Panc1 (cell line): ENCODE data around the gene GAPT. TPM values are rescaled to one million over a fixed set of nuclear protein-coding genes. Genes with fewer than 3 reads are reported as not detected.

Source experiments
- ATAC-seq: fragments of 200-7000 bp; cut with Tn5 transposase; 2 replicates; pipeline ENCODE4 v1.9.1; 2020; ENCODE audit warnings: mild to moderate bottlenecking, moderate library complexity
- BruUV-seq: library from RNA; stranded (reverse); fragments of 400-500 nt; replicated peaks from 2 replicates; lab custom pipeline; 2021; lab: Mats Ljungman, UMichigan
- CTCF ChIA-PET: fragments of 300-600 bp; sonication (Branson Sonifier 250); formaldehyde crosslinking; loops from one replicate; lab custom pipeline; 2022; ENCODE audit warnings: antibody characterized with exemption; lab: Charles Lee
- POLR2A ChIA-PET: fragments of 300-600 bp; sonication (Branson Sonifier 250); formaldehyde crosslinking; loops from one replicate; lab custom pipeline; 2022; ENCODE audit warnings: antibody characterized with exemption; lab: Charles Lee
- DNase-seq: peaks from one replicate; pipeline ENCODE4 v3.0.0-alpha.2; 2010; ENCODE audit warnings: low read depth, low spot score
- H3K27ac ChIP-seq: 2 replicates; pipeline ENCODE4 v1.5.1; 2011; ENCODE audit warnings: mild to moderate bottlenecking, low read length, inconsistent platforms
- H3K27me3 ChIP-seq: fragments of 200-500 bp; sonication (Bioruptor generic); 2 replicates; pipeline ENCODE4 v1.6.0; 2014; ENCODE audit warnings: low read length, inconsistent platforms; ENCODE audit not compliant: control insufficient read depth, insufficient read depth
- H3K36me3 ChIP-seq: fragments of 200-500 bp; sonication (Bioruptor generic); 2 replicates; pipeline ENCODE4 v1.5.1; 2014; ENCODE audit warnings: inconsistent platforms, mild to moderate bottlenecking, low read length, moderate library complexity; ENCODE audit not compliant: control insufficient read depth, insufficient read depth
- H3K4me1 ChIP-seq: 2 replicates; pipeline ENCODE4 v1.5.1; 2011; ENCODE audit warnings: inconsistent platforms, mild to moderate bottlenecking, low read length, moderate library complexity; ENCODE audit not compliant: control insufficient read depth, insufficient read depth
- H3K4me3 ChIP-seq, 2 experiments: 2 replicates each; pipeline ENCODE4 v1.5.1; 2011 to 2012; ENCODE audit warnings: low read depth in 2 of 2, low read length in 2 of 2, mild to moderate bottlenecking in 2 of 2, inconsistent platforms in 1 of 2, moderate library complexity in 1 of 2
- H3K9me3 ChIP-seq: fragments of 200-500 bp; sonication (Bioruptor generic); 2 replicates; pipeline ENCODE4 v1.5.1; 2014; ENCODE audit warnings: low read depth, mild to moderate bottlenecking, inconsistent platforms, low read length, moderate library complexity; ENCODE audit not compliant: control insufficient read depth, insufficient read depth
- POLR2AphosphoS5 ChIP-seq: IDR thresholded peaks from 2 replicates; pipeline ENCODE4 v1.6.1; 2012; ENCODE audit warnings: mild to moderate bottlenecking, low read depth, low read length, moderate library complexity
- REST ChIP-seq, 2 experiments: IDR thresholded peaks; 2 replicates each; pipeline ENCODE4 v1.6.1; 2011 to 2012; ENCODE audit warnings: low read depth in 2 of 2, control low read depth in 1 of 2, low read length in 1 of 2, mild to moderate bottlenecking in 1 of 2, moderate library complexity in 1 of 2; ENCODE audit not compliant: insufficient read depth in 1 of 2
- SIN3A ChIP-seq: IDR thresholded peaks from 2 replicates; pipeline ENCODE4 v1.6.1; 2012; ENCODE audit warnings: low read depth, mild to moderate bottlenecking, low read length, moderate library complexity, borderline replicate concordance; ENCODE audit not compliant: insufficient read depth
- TCF7L2 ChIP-seq: IDR thresholded peaks from 2 replicates; pipeline ENCODE4 v1.6.1; 2011; ENCODE audit warnings: mild to moderate bottlenecking, low read depth, low read length, inconsistent platforms
- in situ Hi-C: cut with HindIII; loops from 2 replicates; pipeline ENCODE4 v1.10.0; 2016; ENCODE audit warnings: low sequenced_read_pairs, low pct_unique_long_range_greater_than_20kb
- intact Hi-C: fragments of 100-400 bp; cut with micrococcal nuclease; formaldehyde crosslinking; loops from one replicate; pipeline ENCODE4 v1.10.0; 2022; ENCODE audit not compliant: unreplicated experiment
- total RNA-seq: library from RNA; stranded (reverse); gene quantifications from one replicate; pipeline ENCODE4 v1.2.1, GENCODE V29; 2021; ENCODE audit not compliant: unreplicated experiment
- TF ChIP-seq, protein P1 (sequence below): fragments of 450-650 bp; IDR thresholded peaks from 2 replicates; pipeline ENCODE4 v1.5.1; 2017; ENCODE audit warnings: mild to moderate bottlenecking

Gene GAPT
- total RNA-seq, 1 experiment from 2014 or later = not detected

GRCh38 chr5:58460732-58461286, 30.4 kb upstream of the GAPT start:
- H3K4me1 ChIP-seq = peaks cover 24% of the 10 kb centered on the region
- intact Hi-C loops = loop anchor here (1.0 kb wide), 4 partner anchors 573 to 1163 kb away; no protein-coding TSS in a partner anchor
- in situ Hi-C loops = loop anchor here (25.0 kb wide), 1 partner anchor 974 kb away; the partner anchor contains the start of gene ACTBL2
- BruUV-seq = no TSS peak
- no peaks in the 10 kb centered on the region for H3K27me3 ChIP-seq
- H3K27ac ChIP-seq = peak overlapping the region; percentile 97
- H3K36me3 ChIP-seq = peaks cover 31% of the 10 kb centered on the region
- CTCF ChIA-PET = interaction anchor here (0.6 to 2.2 kb wide), 7 partner anchors 85 to 1180 kb away, joined by 3 to 10 read pairs (median 5); no protein-coding TSS in a partner anchor
- DNase-seq = peak; percentile 72
- peak overlapping the region; percentile 87 to 91 for H3K4me3 ChIP-seq
- POLR2A ChIA-PET = no interaction called here
- TF ChIP-seq, protein P1, sequence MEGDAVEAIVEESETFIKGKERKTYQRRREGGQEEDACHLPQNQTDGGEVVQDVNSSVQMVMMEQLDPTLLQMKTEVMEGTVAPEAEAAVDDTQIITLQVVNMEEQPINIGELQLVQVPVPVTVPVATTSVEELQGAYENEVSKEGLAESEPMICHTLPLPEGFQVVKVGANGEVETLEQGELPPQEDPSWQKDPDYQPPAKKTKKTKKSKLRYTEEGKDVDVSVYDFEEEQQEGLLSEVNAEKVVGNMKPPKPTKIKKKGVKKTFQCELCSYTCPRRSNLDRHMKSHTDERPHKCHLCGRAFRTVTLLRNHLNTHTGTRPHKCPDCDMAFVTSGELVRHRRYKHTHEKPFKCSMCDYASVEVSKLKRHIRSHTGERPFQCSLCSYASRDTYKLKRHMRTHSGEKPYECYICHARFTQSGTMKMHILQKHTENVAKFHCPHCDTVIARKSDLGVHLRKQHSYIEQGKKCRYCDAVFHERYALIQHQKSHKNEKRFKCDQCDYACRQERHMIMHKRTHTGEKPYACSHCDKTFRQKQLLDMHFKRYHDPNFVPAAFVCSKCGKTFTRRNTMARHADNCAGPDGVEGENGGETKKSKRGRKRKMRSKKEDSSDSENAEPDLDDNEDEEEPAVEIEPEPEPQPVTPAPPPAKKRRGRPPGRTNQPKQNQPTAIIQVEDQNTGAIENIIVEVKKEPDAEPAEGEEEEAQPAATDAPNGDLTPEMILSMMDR = peak; percentile 84
- TF ChIP-seq POLR2AphosphoS5 (peak; percentile 40; the same call in 1 of the 2 replicates), TCF7L2 (no peak)
- ATAC-seq = peak; percentile 72
- H3K9me3 ChIP-seq = no peaks in the 10 kb centered on the region

DNA sequence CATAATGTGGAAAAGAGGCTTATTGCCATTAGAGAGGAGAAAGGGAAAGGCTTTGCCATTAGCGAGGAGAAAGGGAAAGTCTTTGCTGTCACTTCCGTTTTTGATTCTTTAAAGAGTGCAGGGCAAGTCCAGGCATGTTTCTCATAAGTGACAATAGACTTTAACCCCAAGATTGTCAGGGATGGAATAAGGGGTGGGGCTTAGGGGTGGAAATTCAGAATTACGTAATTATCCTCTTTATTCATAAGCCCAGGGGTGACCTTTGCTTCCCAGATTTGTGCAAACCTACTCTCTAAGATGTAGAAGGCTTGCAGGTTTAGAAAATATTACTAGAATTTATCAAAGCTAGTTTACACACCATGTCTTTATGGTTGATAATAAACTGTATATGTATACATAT, 29.1 kb upstream of the GAPT start:
- Histone ChIP-seq H3K27me3 (no peaks in the 10 kb centered on the region), H3K4me3 (no peak overlapping the region), H3K9me3 (no peaks in the 10 kb centered on the region), H3K36me3 (peaks cover 18% of the 10 kb centered on the region), H3K4me1 (peaks cover 16% of the 10 kb centered on the region), H3K27ac (peak overlapping the region; percentile 97)
- intact Hi-C loops = no loop called here
- TF ChIP-seq, protein P1 = no peak
- no peak for TF ChIP-seq TCF7L2
- TF ChIP-seq POLR2AphosphoS5 = no peak
- TF ChIP-seq SIN3A = no peak
- no peak for TF ChIP-seq REST (IDR thresholded peaks at IDR 0.05; ENCODE audit: insufficient read depth in 1 of 2, low read depth in 2 of 2, low read length in 1 of 2)
- DNase-seq = no peak
- BruUV-seq = no TSS peak
- in situ Hi-C loops = loop anchor here (25.0 kb wide), 1 partner anchor 975 kb away; the partner anchor contains the start of gene ACTBL2
- ChIA-PET CTCF (no interaction called here), POLR2A (no interaction called here)
- no peak for ATAC-seq
